ENCODE results near the gene GPR152. TPM values are rescaled to one million over a fixed set of nuclear protein-coding genes. Genes with fewer than 3 reads are reported as not detected.

Gene GPR152
- total RNA-seq, 1 donor from 2014 or later, result not detected

DNA sequence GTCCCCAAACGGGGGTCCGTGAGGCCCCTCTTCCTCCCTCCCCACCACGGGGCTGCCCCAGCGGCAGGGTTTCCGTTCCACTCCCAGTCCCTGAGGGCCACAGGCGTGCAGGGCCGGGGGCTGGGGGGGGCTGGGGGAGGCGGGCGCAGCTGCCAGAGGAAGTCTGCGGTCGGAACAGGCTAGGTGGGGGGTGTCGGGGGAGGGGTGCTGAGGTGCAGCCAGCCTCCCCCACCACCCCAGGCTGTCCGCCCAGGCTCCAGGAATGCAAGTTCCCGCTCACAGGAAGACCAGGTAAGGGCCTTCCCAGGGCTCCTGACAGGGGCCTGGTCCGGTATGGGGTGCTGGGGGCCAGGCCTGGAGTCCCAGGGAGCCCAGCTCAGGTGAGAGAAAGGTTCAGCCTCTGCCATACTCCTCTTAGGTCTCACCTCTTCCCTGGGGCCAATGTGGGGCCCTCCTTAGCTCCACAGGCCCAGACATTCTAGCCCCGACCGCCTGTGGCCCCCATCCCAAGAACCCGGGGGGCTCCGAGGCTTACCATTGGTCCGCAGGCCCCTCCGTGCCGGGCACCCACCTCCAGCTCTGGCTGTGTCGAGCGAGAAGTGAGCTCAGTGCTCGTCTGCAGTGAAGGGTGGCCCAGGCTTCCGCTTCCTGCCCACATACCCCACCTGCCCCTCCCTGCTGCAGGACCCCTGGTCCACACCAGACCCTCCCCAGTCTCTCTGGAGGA, 15.3 kb downstream of the GPR152 start, which contains the start of gene PTPRCAP:
Gene PTPRCAP (minus strand): TSS at position 601 of the 727 bp plus-strand sequence. CDS start 63 bp downstream, at position 538.
- Histone ChIP-seq H4K20me1 (ENCODE audit: insufficient read depth, low read length) (peaks cover 13% of the 10 kb centered on the region), H3K4me2 (ENCODE audit: low read length) (peak within 1 kb of the TSS; percentile 19), H3K79me2 (ENCODE audit: insufficient read depth, low read length) (peaks cover 7% of the 10 kb centered on the region), H3K36me3 (ENCODE audit: insufficient read depth, low read length) (peaks cover 6% of the 10 kb centered on the region), H3K9ac (ENCODE audit: low read length) (no peak within 1 kb of the TSS), H3K9me3 (ENCODE audit: insufficient read depth, low read depth, low read length) (no peaks in the 10 kb centered on the region), H3K4me3 (ENCODE audit: insufficient read depth, low read depth, low read length) (no peak within 1 kb of the TSS), H3K27me3 (ENCODE audit: insufficient read depth, low read length) (no peaks in the 10 kb centered on the region), H2AFZ (ENCODE audit: low read depth, low read length) (no peak within 1 kb of the TSS), H3K27ac (ENCODE audit: low read depth, low read length) (no peak within 1 kb of the TSS), H3K4me1 (ENCODE audit: insufficient read depth, low read length) (peaks cover 14% of the 10 kb centered on the region)
- H3K27ac Mint-ChIP-seq (ENCODE audit: unreplicated experiment), result peak within 1 kb of the TSS; percentile 55
- peaks cover 9% of the 10 kb centered on the region for H3K4me1 Mint-ChIP-seq (ENCODE audit: low read depth, unreplicated experiment)
- H3K4me3 Mint-ChIP-seq (ENCODE audit: unreplicated experiment), result peak within 1 kb of the TSS; percentile 62
- FAIRE-seq (no peak), DNase-seq (ENCODE audit: low read depth) (no peak)
- no peaks in the 10 kb centered on the region for H3K27me3 Mint-ChIP-seq (ENCODE audit: low read depth, unreplicated experiment)
- no peaks in the 10 kb centered on the region for H3K9me3 Mint-ChIP-seq (ENCODE audit: unreplicated experiment)
- TF ChIP-seq EZH2 (IDR thresholded peaks at IDR 0.05; ENCODE audit: insufficient read depth, low read length) (no peak), CTCF (IDR thresholded peaks at IDR 0.05; ENCODE audit: insufficient read depth, low read depth, low read length) (no peak)
- H3K36me3 Mint-ChIP-seq (ENCODE audit: low read depth, unreplicated experiment), result peaks cover 5% of the 10 kb centered on the region

GRCh38 chr11:67436459-67437081, 16.0 kb downstream of the GPR152 start:
- Mint-ChIP-seq H3K9me3 (ENCODE audit: unreplicated experiment) (no peaks in the 10 kb centered on the region), H3K27ac (ENCODE audit: unreplicated experiment) (peak overlapping the region; percentile 55), H3K27me3 (ENCODE audit: low read depth, unreplicated experiment) (no peaks in the 10 kb centered on the region), H3K4me3 (ENCODE audit: unreplicated experiment) (peak overlapping the region; percentile 62), H3K36me3 (ENCODE audit: low read depth, unreplicated experiment) (peaks cover 9% of the 10 kb centered on the region), H3K4me1 (ENCODE audit: low read depth, unreplicated experiment) (peaks cover 7% of the 10 kb centered on the region)
- Histone ChIP-seq H2AFZ (ENCODE audit: low read depth, low read length) (no peak overlapping the region), H3K79me2 (ENCODE audit: insufficient read depth, low read length) (peaks cover under 1% of the 10 kb centered on the region), H3K4me2 (ENCODE audit: low read length) (peak overlapping the region; percentile 19), H3K27me3 (ENCODE audit: insufficient read depth, low read length) (no peaks in the 10 kb centered on the region), H3K36me3 (ENCODE audit: insufficient read depth, low read length) (peaks cover 8% of the 10 kb centered on the region), H3K4me1 (ENCODE audit: insufficient read depth, low read length) (peaks cover 13% of the 10 kb centered on the region), H4K20me1 (ENCODE audit: insufficient read depth, low read length) (peaks cover 9% of the 10 kb centered on the region), H3K4me3 (ENCODE audit: insufficient read depth, low read depth, low read length) (no peak overlapping the region), H3K27ac (ENCODE audit: low read depth, low read length) (no peak overlapping the region), H3K9me3 (ENCODE audit: insufficient read depth, low read depth, low read length) (no peaks in the 10 kb centered on the region), H3K9ac (ENCODE audit: low read length) (no peak overlapping the region)
- FAIRE-seq (no peak), DNase-seq (ENCODE audit: low read depth) (no peak)
- TF ChIP-seq CTCF (IDR thresholded peaks at IDR 0.05; ENCODE audit: insufficient read depth, low read depth, low read length) (no peak), EZH2 (IDR thresholded peaks at IDR 0.05; ENCODE audit: insufficient read depth, low read length) (no peak)
